GM19193 (cell line): Measurements from ENCODE around the gene TMEM87B.

Experiments used
- POLR2A ChIP-seq: IDR thresholded peaks from 4 replicates; pipeline ENCODE4 v1.6.1; 2011; ENCODE audit not compliant: insufficient read depth, insufficient read length; ENCODE audit errors: extremely low read depth

TMEM87B gene

GRCh38 chr2:112149194-112149593, 94.1 kb downstream of the TMEM87B start:
- TF ChIP-seq POLR2A = no peak

DNA sequence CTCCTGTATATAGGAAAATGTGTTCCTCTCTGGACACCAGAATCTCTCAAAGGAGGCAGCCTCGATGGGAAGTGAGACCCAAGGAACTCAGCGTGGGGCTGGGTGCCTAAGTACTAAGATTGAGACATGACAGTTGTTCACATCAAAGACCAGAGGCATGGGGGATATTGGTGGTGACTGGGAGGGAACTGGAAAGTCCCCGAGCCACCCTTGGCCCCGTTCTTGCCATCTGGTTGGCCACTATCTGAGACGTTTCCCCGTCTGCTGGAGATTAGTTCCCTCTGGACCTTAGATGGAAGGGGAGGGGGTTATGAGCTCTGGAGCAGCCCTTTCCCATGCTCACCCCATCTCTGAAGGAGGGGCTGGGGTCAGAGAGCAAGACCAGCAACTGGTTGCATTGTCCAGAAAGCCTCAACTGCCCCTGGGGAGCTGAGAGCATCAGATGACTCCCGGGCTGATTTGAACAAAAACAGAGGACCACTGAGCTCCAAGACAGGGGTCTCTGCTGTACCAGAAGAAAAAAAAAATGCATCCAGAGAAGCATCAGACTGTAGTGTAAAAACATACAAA, 94.9 kb downstream of the TMEM87B start:
- no peak for TF ChIP-seq POLR2A

DNA sequence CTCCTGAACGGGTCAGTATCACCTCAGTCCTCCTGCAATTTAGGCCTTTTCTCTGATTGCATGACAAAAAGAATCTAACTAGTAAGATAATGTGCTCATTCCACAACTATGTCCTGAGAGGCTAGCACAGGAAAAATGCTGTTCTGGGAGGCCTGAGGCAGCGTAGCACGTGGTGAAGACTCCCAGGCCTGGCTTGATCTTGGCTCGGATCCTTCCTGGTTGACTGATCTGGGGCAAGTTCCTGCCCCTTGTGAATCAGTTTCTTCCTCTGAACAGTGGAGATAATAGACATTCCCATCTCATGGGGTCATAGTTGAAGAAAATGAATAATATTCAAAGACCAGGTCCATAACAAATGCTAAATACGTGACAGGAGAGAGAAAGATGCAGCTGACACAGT, 95.4 kb downstream of the TMEM87B start:
- TF ChIP-seq POLR2A = no peak

DNA sequence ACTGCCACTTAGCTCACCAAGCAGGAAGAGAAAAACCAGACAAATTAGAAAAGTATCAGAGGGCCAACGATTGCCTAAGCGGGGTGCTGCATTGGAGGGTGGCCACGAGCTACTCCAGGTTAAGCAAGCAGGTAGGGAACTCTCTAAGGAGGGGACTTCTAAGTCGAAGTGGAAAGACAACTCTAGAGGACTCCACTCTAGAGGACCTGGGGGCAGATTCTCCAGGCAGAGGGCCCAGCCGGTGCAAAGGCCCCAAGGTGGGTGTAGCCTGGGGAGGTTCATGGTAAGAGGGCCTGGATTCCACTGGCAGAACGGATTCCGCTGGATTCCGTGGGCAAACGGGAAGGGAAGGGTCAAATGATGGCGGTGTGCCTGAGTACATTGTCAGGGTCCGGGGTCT, 95.8 kb downstream of the TMEM87B start:
- no peak for TF ChIP-seq POLR2A

DNA sequence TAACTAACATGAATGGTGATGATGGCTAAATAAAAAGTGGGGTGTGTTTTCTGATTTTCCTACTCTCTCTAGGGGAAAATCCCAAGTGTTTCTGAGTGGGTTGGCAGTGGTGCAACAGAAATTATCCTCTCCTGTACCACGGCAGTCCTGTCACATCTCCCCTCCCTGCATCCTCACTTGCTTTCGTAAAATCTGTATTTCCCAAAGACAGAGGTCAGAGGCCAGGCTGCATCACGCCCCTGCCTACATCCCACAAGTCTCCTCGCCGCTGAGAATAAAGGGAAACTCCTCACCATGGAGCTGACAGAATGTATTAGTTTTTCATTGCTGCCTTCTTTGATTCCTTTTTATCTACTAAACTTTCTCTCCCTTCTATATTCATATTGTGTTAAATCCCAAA, 96.2 kb downstream of the TMEM87B start:
- TF ChIP-seq POLR2A = no peak

DNA sequence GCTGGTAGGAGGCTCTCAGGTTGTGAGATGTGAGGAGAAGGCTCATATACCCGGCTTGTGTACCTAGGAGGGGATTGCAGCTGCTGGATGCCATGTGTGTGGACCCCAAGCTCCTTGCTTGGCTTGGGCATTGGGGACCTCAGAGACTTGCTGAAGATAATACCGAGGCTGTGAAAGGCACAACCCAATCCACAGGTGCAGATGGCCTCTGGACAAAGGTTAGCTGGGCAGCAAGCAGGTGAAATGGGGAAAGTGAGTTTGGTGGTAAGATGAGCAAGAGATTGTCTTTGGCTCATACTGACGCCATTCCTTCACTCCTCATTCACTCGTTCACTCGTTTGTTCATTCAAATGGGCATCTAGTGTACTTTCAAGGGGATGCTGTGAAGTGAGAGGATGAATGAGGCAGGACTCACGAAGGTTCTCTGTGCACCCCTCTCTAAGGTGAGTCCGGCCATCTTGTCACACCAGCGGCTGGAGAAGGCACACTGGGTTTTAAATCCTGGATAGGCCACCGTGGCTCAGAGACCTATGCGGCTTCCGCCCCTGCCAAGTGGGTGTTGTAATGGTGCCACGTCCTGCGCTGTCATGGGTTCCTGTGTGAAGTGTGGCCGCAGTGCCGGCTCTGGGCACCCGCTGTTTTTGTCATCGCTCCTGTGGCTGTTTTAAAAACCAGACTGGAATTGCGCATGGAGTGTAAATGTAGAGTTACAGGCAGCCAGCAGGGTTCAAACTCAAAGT, 96.8 kb downstream of the TMEM87B start:
- no peak for TF ChIP-seq POLR2A

- no peak for TF ChIP-seq POLR2A
Measured at GRCh38 chr2:112152476-112153178, 97.6 kb downstream of the TMEM87B start.

- no peak for TF ChIP-seq POLR2A
Measured at GRCh38 chr2:112153179-112153490, 98.1 kb downstream of the TMEM87B start.

GRCh38 chr2:112153501-112153900, 98.4 kb downstream of the TMEM87B start:
- no peak for TF ChIP-seq POLR2A

GRCh38 chr2:112154246-112155117, 99.4 kb downstream of the TMEM87B start:
- TF ChIP-seq POLR2A = no peak

GRCh38 chr2:112155331-112156151, 100.5 kb downstream of the TMEM87B start:
- TF ChIP-seq POLR2A = no peak

- no peak for TF ChIP-seq POLR2A
Measured at GRCh38 chr2:112156152-112156986, 101.3 kb downstream of the TMEM87B start.

DNA sequence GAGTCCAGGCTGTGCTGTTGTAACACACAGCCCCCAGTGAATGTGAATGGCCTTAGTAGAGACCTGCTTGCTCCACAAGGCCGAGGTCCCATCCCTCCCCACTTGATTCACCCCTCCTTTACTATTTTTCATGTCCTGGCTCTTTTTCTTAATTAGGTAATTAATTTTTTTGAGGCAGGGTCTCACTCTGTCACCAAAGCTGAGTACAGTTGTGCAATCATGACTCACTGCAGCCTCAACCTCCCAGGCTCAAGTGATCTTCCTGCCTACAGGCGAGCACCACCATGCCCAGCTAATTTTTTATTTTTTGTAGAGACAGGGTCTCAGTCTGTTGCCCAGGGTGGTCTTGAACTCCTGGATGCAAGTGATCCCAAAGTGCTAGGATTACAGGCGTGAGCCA, 102.4 kb downstream of the TMEM87B start:
- no peak for TF ChIP-seq POLR2A

GRCh38 chr2:112159454-112159921, 104.4 kb downstream of the TMEM87B start:
- TF ChIP-seq POLR2A = no peak
